CD14-positive monocyte (primary cell): ENCODE data around the gene MED27. TPM values are rescaled to one million over a fixed set of nuclear protein-coding genes. Genes with fewer than 3 reads are reported as not detected.
A peak's percentile ranks its signal among the peaks of the same experiment; 100 is the strongest.

Source experiments
- DNase-seq, 3 donors: peaks; one replicate each; pipeline ENCODE4 v3.0.0-alpha.2; 2011 to 2022
- H2AFZ ChIP-seq: 2 replicates; pipeline ENCODE4 v1.6.0; 2012; ENCODE audit warnings: mild to moderate bottlenecking, low read depth, low read length, inconsistent platforms; ENCODE audit not compliant: insufficient read depth, poor library complexity, severe bottlenecking
- H3K27ac ChIP-seq, 2 donors: 1 replicate in 1 of 2; 2 replicates in 1 of 2; pipeline ENCODE4 v1.5.1; 2012 to 2013; ENCODE audit warnings: low read length in 2 of 2, control low read depth in 1 of 2, inconsistent platforms in 1 of 2, low read depth in 1 of 2, mild to moderate bottlenecking in 1 of 2
- H3K27me3 ChIP-seq, 2 donors: one replicate each; pipeline versions ENCODE4 v1.6.0 to v1.6.1; 2011 to 2013; ENCODE audit warnings: low read length in 2 of 2; ENCODE audit not compliant: control insufficient read depth in 2 of 2, insufficient read depth in 2 of 2
- H3K36me3 ChIP-seq, 2 donors: replicated peaks in 1 of 2; 1 replicate in 1 of 2; 2 replicates in 1 of 2; pipeline versions ENCODE4 v1.5.1 to v1.6.1; 2012 to 2013; ENCODE audit warnings: low read length in 2 of 2, control low read depth in 1 of 2, inconsistent platforms in 1 of 2, mild to moderate bottlenecking in 1 of 2; ENCODE audit not compliant: insufficient read depth in 2 of 2, control insufficient read depth in 1 of 2
- H3K4me1 ChIP-seq, 2 donors: 1 replicate in 1 of 2; 2 replicates in 1 of 2; pipeline versions ENCODE4 v1.5.1 to v1.6.1; 2012 to 2013; ENCODE audit warnings: low read length in 2 of 2, control low read depth in 1 of 2, inconsistent platforms in 1 of 2, mild to moderate bottlenecking in 1 of 2, moderate library complexity in 1 of 2; ENCODE audit not compliant: insufficient read depth in 2 of 2, control insufficient read depth in 1 of 2
- H3K4me2 ChIP-seq: replicated peaks from 2 replicates; pipeline ENCODE3; 2012; ENCODE audit warnings: low read length, moderate library complexity, mild to moderate bottlenecking; ENCODE audit not compliant: poor library complexity, severe bottlenecking; ENCODE audit errors: extremely low read depth
- H3K4me3 ChIP-seq, 3 experiments: fragments of 200-600 bp in 1 of 3; sonication (generic) in 1 of 3; replicated peaks in 1 of 3; 1 replicate in 2 of 3; 2 replicates in 1 of 3; pipeline ENCODE4 v1.5.1; 2011 to 2013; ENCODE audit warnings: low read length in 3 of 3, mild to moderate bottlenecking in 3 of 3, control low read depth in 2 of 3, low read depth in 2 of 3, inconsistent platforms in 1 of 3, moderate library complexity in 1 of 3
- H3K79me2 ChIP-seq: 2 replicates; pipeline ENCODE4 v1.6.0; 2012; ENCODE audit warnings: mild to moderate bottlenecking, control low read depth, inconsistent platforms, low read length, moderate library complexity; ENCODE audit not compliant: insufficient read depth
- H3K9ac ChIP-seq: 2 replicates; pipeline ENCODE4 v1.6.0; 2017; ENCODE audit warnings: low read length, mild to moderate bottlenecking; ENCODE audit not compliant: insufficient read depth, poor library complexity, severe bottlenecking
- H3K9me3 ChIP-seq, 2 donors: replicated peaks in 1 of 2; 1 replicate in 1 of 2; 2 replicates in 1 of 2; pipeline versions ENCODE4 v1.5.1 to v1.6.1; 2012 to 2013; ENCODE audit warnings: low read length in 2 of 2, control low read depth in 1 of 2; ENCODE audit not compliant: control insufficient read depth in 1 of 2, insufficient read depth in 1 of 2
- H4K20me1 ChIP-seq: 2 replicates; pipeline ENCODE4 v1.6.0; 2012; ENCODE audit warnings: mild to moderate bottlenecking, low read length, control low read depth, moderate library complexity; ENCODE audit not compliant: insufficient read depth
- H3K27ac Mint-ChIP-seq, 7 donors: one replicate each; pipeline ENCODE4 v1.8.0; 2020; ENCODE audit warnings: mild to moderate bottlenecking in 7 of 7, mixed read lengths in 7 of 7, moderate library complexity in 6 of 7, inconsistent platforms in 2 of 7
- H3K27me3 Mint-ChIP-seq, 3 donors: one replicate each; pipeline ENCODE4 v1.8.0; 2021 to 2022; ENCODE audit warnings: low read depth in 3 of 3, mild to moderate bottlenecking in 3 of 3, mixed read lengths in 3 of 3, moderate library complexity in 3 of 3, inconsistent platforms in 1 of 3
- H3K36me3 Mint-ChIP-seq, 2 donors: one replicate each; pipeline ENCODE4 v1.8.0; 2020; ENCODE audit warnings: mixed read lengths in 2 of 2, inconsistent platforms in 1 of 2, mild to moderate bottlenecking in 1 of 2
- H3K4me1 Mint-ChIP-seq: one replicate; pipeline ENCODE4 v1.8.0; 2020; ENCODE audit warnings: mild to moderate bottlenecking, mixed read lengths
- H3K4me3 Mint-ChIP-seq, 2 donors: one replicate each; pipeline ENCODE4 v1.8.0; 2020; ENCODE audit warnings: mild to moderate bottlenecking in 2 of 2, mixed read lengths in 2 of 2, moderate library complexity in 1 of 2
- H3K9me3 Mint-ChIP-seq, 7 donors: one replicate each; pipeline ENCODE4 v1.8.0; 2020 to 2022; ENCODE audit warnings: mixed read lengths in 7 of 7, mild to moderate bottlenecking in 6 of 7, moderate library complexity in 6 of 7, inconsistent platforms in 2 of 7
- WGBS: methylation state at CpG from one replicate; pipeline ENCODE4 v1.1.5; 2013; ENCODE audit warnings: missing lambda C conversion rate; ENCODE audit not compliant: insufficient coverage; 5-methylcytosine and 5-hydroxymethylcytosine counted together
- intact Hi-C, 2 donors: fragments of 100-400 bp; cut with micrococcal nuclease; formaldehyde crosslinking; loops; one replicate each; pipeline versions ENCODE4 v1.15.0 to v1.15.1; 2023
- polyA plus RNA-seq, 3 donors: library from polyadenylated mRNA; depleted of rRNA in 1 of 3; unstranded in 2 of 3; stranded (reverse) in 1 of 3; fragments of 300-500 nt in 2 of 3; fragments of >200 nt in 1 of 3; fragmentation: Illumina TruSeq in 2 of 3; gene quantifications; 1 replicate in 2 of 3; 2 replicates in 1 of 3; pipeline ENCODE4 v1.2.3, GENCODE V29; 2012 to 2021
- TF ChIP-seq, protein P1 (sequence below): fragments of 200-600 bp; IDR thresholded peaks from one replicate; pipeline ENCODE4 v1.8.0; 2022; ENCODE audit warnings: antibody characterized with exemption, mild to moderate bottlenecking

MED27 gene
- polyA plus RNA-seq, 3 donors: 14.0 to 26.9 (median 25.8) TPM

DNA sequence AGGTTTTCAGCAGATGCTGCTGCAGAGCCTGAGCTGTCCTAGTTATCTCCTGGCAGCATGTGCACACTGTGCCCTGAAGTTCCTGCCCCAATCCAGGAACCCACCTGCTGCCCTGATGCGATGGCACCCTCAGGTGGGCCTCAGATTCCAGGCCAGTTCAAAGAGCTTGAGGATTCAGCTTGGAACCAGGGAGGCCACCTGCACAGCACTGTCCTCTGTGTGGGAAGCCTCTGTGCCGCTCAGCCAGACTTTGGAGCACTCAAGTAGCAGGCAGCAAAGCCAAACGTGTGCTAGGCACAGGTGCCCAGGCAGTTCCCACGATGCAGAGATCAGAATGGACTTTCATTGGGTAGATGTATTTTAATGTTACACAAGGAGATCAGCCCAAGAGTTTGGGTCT is 207.0 kb downstream of the MED27 start:
- no peak overlapping the region for H3K4me3 Mint-ChIP-seq
- H3K4me1 Mint-ChIP-seq: no peaks in the 10 kb centered on the region
- Histone ChIP-seq H3K4me1 (no peaks in the 10 kb centered on the region), H3K27me3 (no peaks in the 10 kb centered on the region), H4K20me1 (no peaks in the 10 kb centered on the region), H3K9me3 (no peaks in the 10 kb centered on the region), H3K9ac (no peak overlapping the region), H3K79me2 (no peaks in the 10 kb centered on the region), H3K36me3 (no peaks in the 10 kb centered on the region), H3K4me3 (no peak overlapping the region), H3K4me2 (no peak overlapping the region), H3K27ac (no peak overlapping the region), H2AFZ (no peak overlapping the region)
- peaks cover 0 to 2% (median 1%) of the 10 kb centered on the region in 3 donors for H3K27me3 Mint-ChIP-seq
- TF ChIP-seq, protein P1, sequence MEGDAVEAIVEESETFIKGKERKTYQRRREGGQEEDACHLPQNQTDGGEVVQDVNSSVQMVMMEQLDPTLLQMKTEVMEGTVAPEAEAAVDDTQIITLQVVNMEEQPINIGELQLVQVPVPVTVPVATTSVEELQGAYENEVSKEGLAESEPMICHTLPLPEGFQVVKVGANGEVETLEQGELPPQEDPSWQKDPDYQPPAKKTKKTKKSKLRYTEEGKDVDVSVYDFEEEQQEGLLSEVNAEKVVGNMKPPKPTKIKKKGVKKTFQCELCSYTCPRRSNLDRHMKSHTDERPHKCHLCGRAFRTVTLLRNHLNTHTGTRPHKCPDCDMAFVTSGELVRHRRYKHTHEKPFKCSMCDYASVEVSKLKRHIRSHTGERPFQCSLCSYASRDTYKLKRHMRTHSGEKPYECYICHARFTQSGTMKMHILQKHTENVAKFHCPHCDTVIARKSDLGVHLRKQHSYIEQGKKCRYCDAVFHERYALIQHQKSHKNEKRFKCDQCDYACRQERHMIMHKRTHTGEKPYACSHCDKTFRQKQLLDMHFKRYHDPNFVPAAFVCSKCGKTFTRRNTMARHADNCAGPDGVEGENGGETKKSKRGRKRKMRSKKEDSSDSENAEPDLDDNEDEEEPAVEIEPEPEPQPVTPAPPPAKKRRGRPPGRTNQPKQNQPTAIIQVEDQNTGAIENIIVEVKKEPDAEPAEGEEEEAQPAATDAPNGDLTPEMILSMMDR: no peak
- DNase-seq: no peak
- peaks cover 0 to 8% of the 10 kb centered on the region in 2 donors for H3K36me3 Mint-ChIP-seq
- intact Hi-C loops: no loop called here
- no peak overlapping the region for H3K27ac Mint-ChIP-seq
- peaks cover 0 to 2% (median 0%) of the 10 kb centered on the region in 7 donors for H3K9me3 Mint-ChIP-seq
- 97% methylated on average over 3 of the region's 4 CpGs for WGBS

DNA sequence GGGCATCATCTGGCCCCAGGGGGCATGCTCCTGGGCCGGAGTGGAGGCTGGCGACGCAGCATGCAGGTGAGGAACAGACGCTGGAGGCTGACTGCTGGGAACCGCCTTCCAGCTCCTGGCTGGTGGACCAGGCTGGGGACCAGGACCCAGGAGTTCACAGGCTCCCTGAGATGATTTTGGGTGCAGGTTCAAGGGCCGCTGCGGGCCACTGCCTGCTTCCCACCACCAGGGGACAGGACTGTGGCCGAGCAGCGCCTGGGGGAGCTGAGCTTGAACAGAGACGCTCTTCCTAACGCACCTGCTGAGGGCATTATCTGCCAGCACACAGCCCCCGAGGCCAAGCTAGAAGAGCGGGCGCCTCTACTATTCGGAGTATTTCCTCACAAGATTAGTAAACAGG is 207.7 kb downstream of the MED27 start:
- peaks cover 0 to 2% (median 0%) of the 10 kb centered on the region in 7 donors for H3K9me3 Mint-ChIP-seq
- no peak overlapping the region for H3K9ac ChIP-seq

More for the DNA sequence above, 207.7 kb downstream of the MED27 start:
- Histone ChIP-seq H3K27me3 (no peaks in the 10 kb centered on the region), H3K4me3 (no peak overlapping the region), H3K27ac (no peak overlapping the region), H4K20me1 (no peaks in the 10 kb centered on the region), H3K4me1 (no peaks in the 10 kb centered on the region), H3K36me3 (no peaks in the 10 kb centered on the region), H3K4me2 (no peak overlapping the region), H2AFZ (no peak overlapping the region), H3K79me2 (no peaks in the 10 kb centered on the region), H3K9me3 (no peaks in the 10 kb centered on the region)
- intact Hi-C loops: no loop called here
- TF ChIP-seq, protein P1: peak; percentile 18
- Mint-ChIP-seq H3K27ac (no peak overlapping the region), H3K36me3 (peaks cover 0 to 2% of the 10 kb centered on the region in 2 donors), H3K4me3 (no peak overlapping the region), H3K4me1 (no peaks in the 10 kb centered on the region), H3K27me3 (peaks cover 0 to 2% (median 1%) of the 10 kb centered on the region in 3 donors)
- no peak for DNase-seq
- WGBS: 98% methylated on average over 12 of the region's 15 CpGs
